IMR-90 (cell line): Measurements from ENCODE around the gene CDYL2. TPM values are rescaled to one million over a fixed set of nuclear protein-coding genes. Genes with fewer than 3 reads are reported as not detected.

Experiments
- ATAC-seq: fragments of 200-7000 bp; cut with Tn5 transposase; 2 replicates; pipeline ENCODE4 v1.9.1; 2020; ENCODE audit warnings: low read depth, mild to moderate bottlenecking, moderate library complexity
- BruUV-seq: library from RNA; stranded (reverse); fragments of 400-500 nt; replicated peaks from 2 replicates; lab custom pipeline; 2021; lab: Mats Ljungman, UMichigan
- CTCF ChIA-PET: fragments of 300-600 bp; formaldehyde crosslinking; extraction: SDS; loops from one replicate; lab custom pipeline; 2021; ENCODE audit warnings: antibody characterized with exemption; lab: Yijun Ruan, JAX
- POLR2A ChIA-PET: fragments of 300-600 bp; sonication (Branson Sonifier 250); formaldehyde crosslinking; loops from one replicate; lab custom pipeline; 2022; ENCODE audit warnings: antibody characterized with exemption; ENCODE audit not compliant: unreplicated experiment; lab: Charles Lee
- DNase-seq: peaks from one replicate; pipeline ENCODE4 v3.0.0; 2013
- H2AFZ ChIP-seq: replicated peaks from 2 replicates; pipeline ENCODE3; 2013; ENCODE audit warnings: low read length, mild to moderate bottlenecking; ENCODE audit not compliant: poor library complexity
- H2AK5ac ChIP-seq: 2 replicates; pipeline ENCODE4 v1.6.1; 2013; ENCODE audit warnings: low read depth, low read length, inconsistent platforms
- H2AK9ac ChIP-seq: replicated peaks from 2 replicates; pipeline ENCODE3; 2013; ENCODE audit warnings: mild to moderate bottlenecking, low read depth, low read length, moderate library complexity; ENCODE audit not compliant: poor library complexity
- H2BK120ac ChIP-seq: 2 replicates; pipeline ENCODE4 v1.6.1; 2013; ENCODE audit warnings: low read depth, low read length, inconsistent platforms
- H2BK15ac ChIP-seq: 3 replicates; pipeline ENCODE4 v1.6.1; 2013; ENCODE audit warnings: low read depth, low read length, inconsistent platforms
- H2BK20ac ChIP-seq: 2 replicates; pipeline ENCODE4 v1.6.1; 2013; ENCODE audit warnings: low read depth, mild to moderate bottlenecking, inconsistent platforms, low read length, moderate library complexity
- H2BK5ac ChIP-seq: 2 replicates; pipeline ENCODE4 v1.6.1; 2013; ENCODE audit warnings: mild to moderate bottlenecking, low read depth, low read length, inconsistent platforms; ENCODE audit not compliant: poor library complexity, severe bottlenecking
- H3K14ac ChIP-seq: replicated peaks from 2 replicates; pipeline ENCODE4 v1.6.1; 2013; ENCODE audit warnings: low read depth, low read length, inconsistent platforms
- H3K18ac ChIP-seq: 2 replicates; pipeline ENCODE4 v1.6.1; 2013; ENCODE audit warnings: low read depth, low read length, control low read depth
- H3K23ac ChIP-seq: 2 replicates; pipeline ENCODE4 v1.6.1; 2013; ENCODE audit warnings: low read depth, low read length, inconsistent platforms
- H3K27ac ChIP-seq: 2 replicates; pipeline ENCODE4 v1.5.1; 2013; ENCODE audit warnings: mild to moderate bottlenecking, control low read depth, low read length; ENCODE audit not compliant: insufficient read depth
- H3K27me3 ChIP-seq: 2 replicates; pipeline ENCODE4 v1.6.1; 2013; ENCODE audit warnings: low read length; ENCODE audit not compliant: control insufficient read depth, insufficient read depth
- H3K36me3 ChIP-seq: 2 replicates; pipeline ENCODE4 v1.6.1; 2013; ENCODE audit warnings: low read length, mixed read lengths; ENCODE audit not compliant: control insufficient read depth, insufficient read depth
- H3K4ac ChIP-seq: 2 replicates; pipeline ENCODE4 v1.6.1; 2013; ENCODE audit warnings: low read depth, low read length, inconsistent platforms
- H3K4me1 ChIP-seq: 2 replicates; pipeline ENCODE4 v1.6.1; 2013; ENCODE audit warnings: low read length, mixed read lengths; ENCODE audit not compliant: control insufficient read depth, insufficient read depth
- H3K4me2 ChIP-seq: 2 replicates; pipeline ENCODE4 v1.6.1; 2013; ENCODE audit warnings: low read depth, mild to moderate bottlenecking, control low read depth, low read length, moderate library complexity
- H3K4me3 ChIP-seq: 2 replicates; pipeline ENCODE4 v1.5.1; 2013; ENCODE audit warnings: low read depth, mild to moderate bottlenecking, control low read depth, low read length, moderate library complexity; ENCODE audit not compliant: insufficient read depth
- H3K56ac ChIP-seq: 2 replicates; pipeline ENCODE4 v1.6.1; 2013; ENCODE audit warnings: low read length, inconsistent platforms; ENCODE audit not compliant: insufficient read depth; ENCODE audit errors: extremely low read depth
- H3K79me1 ChIP-seq, 2 experiments: 2 replicates each; pipeline ENCODE4 v1.6.1; 2013; ENCODE audit warnings: low read length in 2 of 2, inconsistent platforms in 1 of 2, low read depth in 1 of 2
- H3K9ac ChIP-seq: 2 replicates; pipeline ENCODE4 v1.6.1; 2013; ENCODE audit warnings: low read depth, low read length, control low read depth
- H3K9me1 ChIP-seq: 2 replicates; pipeline ENCODE4 v1.6.1; 2013; ENCODE audit warnings: low read length, inconsistent platforms; ENCODE audit not compliant: insufficient read depth
- H3K9me3 ChIP-seq: 2 replicates; pipeline ENCODE4 v1.6.1; 2013; ENCODE audit warnings: low read length; ENCODE audit not compliant: control insufficient read depth, insufficient read depth
- H4K20me1 ChIP-seq: 2 replicates; pipeline ENCODE4 v1.6.1; 2013; ENCODE audit warnings: low read length, inconsistent platforms; ENCODE audit not compliant: insufficient read depth
- H4K5ac ChIP-seq: 2 replicates; pipeline ENCODE4 v1.6.1; 2013; ENCODE audit warnings: mild to moderate bottlenecking, low read depth, low read length, control low read depth
- H4K8ac ChIP-seq, 2 experiments: 2 replicates each; pipeline ENCODE4 v1.6.1; 2013; ENCODE audit warnings: low read depth in 2 of 2, low read length in 2 of 2, control low read depth in 1 of 2, inconsistent platforms in 1 of 2
- H4K91ac ChIP-seq: 2 replicates; pipeline ENCODE4 v1.6.1; 2013; ENCODE audit warnings: low read depth, low read length, inconsistent platforms; ENCODE audit not compliant: insufficient read depth
- BHLHE40 ChIP-seq: fragments of 150-350 bp; IDR thresholded peaks from 2 replicates; pipeline ENCODE4 v1.6.1; 2016; ENCODE audit warnings: mild to moderate bottlenecking, low read depth, low read length
- CEBPB ChIP-seq: IDR thresholded peaks from 2 replicates; pipeline ENCODE4 v1.6.1; 2012; ENCODE audit warnings: low read depth, low read length, improper control_type of control experiment
- CHD1 ChIP-seq: IDR thresholded peaks from 2 replicates; pipeline ENCODE4 v1.6.1; 2012; ENCODE audit warnings: low read depth, low read length, improper control_type of control experiment
- CTCF ChIP-seq: conservative IDR thresholded peaks from 2 replicates; pipeline ENCODE4 v1.5.1; 2012; ENCODE audit warnings: mild to moderate bottlenecking, low read depth, low read length, improper control_type of control experiment
- FOS ChIP-seq: fragments of 150-350 bp; IDR thresholded peaks from 2 replicates; pipeline ENCODE4 v1.6.1; 2016; ENCODE audit warnings: low read depth, low read length
- MAFK ChIP-seq: IDR thresholded peaks from 2 replicates; pipeline ENCODE4 v1.6.1; 2012; ENCODE audit warnings: low read depth, low read length, improper control_type of control experiment
- MAZ ChIP-seq: IDR thresholded peaks from 2 replicates; pipeline ENCODE4 v1.6.1; 2012; ENCODE audit warnings: low read depth, mild to moderate bottlenecking, low read length, improper control_type of control experiment, moderate library complexity, borderline replicate concordance
- MXI1 ChIP-seq: IDR thresholded peaks from 2 replicates; pipeline ENCODE4 v1.6.1; 2012; ENCODE audit warnings: low read depth, mild to moderate bottlenecking, low read length, moderate library complexity, borderline replicate concordance
- NFE2L2 ChIP-seq: fragments of 150-350 bp; IDR thresholded peaks from 2 replicates; pipeline ENCODE4 v1.6.1; 2016; ENCODE audit warnings: low read depth, mild to moderate bottlenecking, low read length
- POLR2A ChIP-seq: IDR thresholded peaks from 2 replicates; pipeline ENCODE4 v1.6.1; 2012; ENCODE audit warnings: mild to moderate bottlenecking, low read depth, low read length
- RAD21 ChIP-seq: IDR thresholded peaks from 2 replicates; pipeline ENCODE4 v1.6.1; 2012; ENCODE audit warnings: low read length, improper control_type of control experiment
- RCOR1 ChIP-seq: IDR thresholded peaks from 2 replicates; pipeline ENCODE4 v1.6.1; 2012; ENCODE audit warnings: mild to moderate bottlenecking, low read length, improper control_type of control experiment; ENCODE audit not compliant: insufficient replicate concordance
- RFX5 ChIP-seq: IDR thresholded peaks from 2 replicates; pipeline ENCODE4 v1.8.0; 2012; ENCODE audit warnings: low read depth, mild to moderate bottlenecking, low read length, moderate library complexity
- SMC3 ChIP-seq: fragments of 150-350 bp; IDR thresholded peaks from 2 replicates; pipeline ENCODE4 v1.6.1; 2016; ENCODE audit warnings: low read depth, mild to moderate bottlenecking, antibody characterized with exemption, low read length, moderate library complexity
- WGBS, 2 experiments: methylation state at CpG; one replicate each; pipeline versions ENCODE4 v1.1.5 to v1.1.7; 2013; ENCODE audit warnings: missing lambda C conversion rate in 2 of 2; ENCODE audit not compliant: insufficient read length in 1 of 2; ENCODE audit errors: extremely low coverage in 2 of 2; 5-methylcytosine and 5-hydroxymethylcytosine counted together
- dilution Hi-C: fragments of 300-500 bp; cut with HindIII; formaldehyde crosslinking; loops from one replicate; pipeline ENCODE4 v1.14.3; 2018; ENCODE audit warnings: low sequenced_read_pairs; ENCODE audit not compliant: unreplicated experiment
- in situ Hi-C: fragments of 300-500 bp; cut with MboI; formaldehyde crosslinking; loops from 3 replicates; pipeline ENCODE4 v1.14.3; 2019; ENCODE audit warnings: low sequenced_read_pairs, inconsistent platforms, mixed read lengths
- intact Hi-C: fragments of 100-400 bp; cut with micrococcal nuclease; formaldehyde crosslinking; loops from 2 replicates; pipeline ENCODE4 v1.10.0; 2022
- polyA plus RNA-seq, 3 experiments: library from polyadenylated mRNA; depleted of rRNA; stranded (reverse); fragments of >200 nt; gene quantifications; 2 replicates each; pipeline ENCODE4 v1.2.3, GENCODE V29; 2012; ENCODE audit warnings: low replicate concordance in 1 of 3
- total RNA-seq: library from RNA; depleted of rRNA; stranded (reverse); fragments of >200 nt; gene quantifications from 2 replicates; pipeline ENCODE4 v1.2.3, GENCODE V29; 2012
- TF ChIP-seq, protein P1 (sequence below): fragments of 150-350 bp; IDR thresholded peaks from 2 replicates; pipeline ENCODE4 v1.6.1; 2016; ENCODE audit warnings: low read depth, mild to moderate bottlenecking, low read length, moderate library complexity, borderline replicate concordance
- TF ChIP-seq, protein P2 (sequence below): fragments of 150-350 bp; IDR thresholded peaks from 2 replicates; pipeline ENCODE4 v1.6.1; 2017; ENCODE audit warnings: mild to moderate bottlenecking, antibody characterized with exemption, low read length, low read depth

The CDYL2 gene
- total and polyA plus RNA-seq, 2 of the 4 experiments (the other 2 are of a cell fraction) = 1.2 to 3.9 TPM

DNA sequence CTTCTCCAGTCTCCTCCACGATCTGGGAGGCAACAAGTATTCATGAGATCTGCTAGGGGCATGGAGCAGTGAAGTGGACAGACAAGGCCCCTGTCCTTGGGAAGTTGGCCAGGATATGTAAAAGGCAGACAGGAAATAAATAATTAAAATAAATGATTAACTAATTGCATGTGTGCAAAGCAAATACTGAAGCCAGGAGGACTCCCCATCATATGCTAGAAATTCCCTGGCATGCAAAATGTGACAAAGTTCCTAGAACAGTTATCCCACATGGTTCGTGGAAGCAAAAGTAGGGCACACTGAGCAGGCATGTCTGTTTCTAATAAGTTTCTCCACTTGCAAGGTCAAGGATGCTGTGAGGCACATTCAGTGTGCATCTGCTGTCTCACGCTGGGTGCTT, 86.8 kb downstream of the CDYL2 start:
- dilution Hi-C loops (no loop called here), intact Hi-C loops (no loop called here), in situ Hi-C loops (no loop called here)
- no peak overlapping the region for H3K4me2 ChIP-seq
- H3K79me1 ChIP-seq = 0 out of 4 replicates have a peak, but pooled peaks cover 0 to 10% of the 10 kb centered on the region in 2 experiments
- no peak overlapping the region for H3K27ac ChIP-seq
- H2BK20ac ChIP-seq = no peak overlapping the region
- ATAC-seq = no peak
- no peak overlapping the region for H2BK120ac ChIP-seq
- no peak overlapping the region for H3K4me3 ChIP-seq
- CTCF ChIA-PET = no interaction called here
- H3K23ac ChIP-seq = no peak overlapping the region
- 86% methylated on average over 1 of the region's 3 CpGs; no CpG with 5 or more reads in 1 of the 2 experiments for WGBS, 2 experiments
- no peak overlapping the region for H3K14ac ChIP-seq
- no peak overlapping the region for H3K18ac ChIP-seq
- no peak overlapping the region for H4K91ac ChIP-seq
- no peak for DNase-seq
- H3K27me3 ChIP-seq = no peaks in the 10 kb centered on the region
- H4K20me1 ChIP-seq = no peaks in the 10 kb centered on the region
- TF ChIP-seq RFX5 = no peak
- TF ChIP-seq POLR2A = no peak
- no peak for TF ChIP-seq RCOR1
- TF ChIP-seq, protein P1, sequence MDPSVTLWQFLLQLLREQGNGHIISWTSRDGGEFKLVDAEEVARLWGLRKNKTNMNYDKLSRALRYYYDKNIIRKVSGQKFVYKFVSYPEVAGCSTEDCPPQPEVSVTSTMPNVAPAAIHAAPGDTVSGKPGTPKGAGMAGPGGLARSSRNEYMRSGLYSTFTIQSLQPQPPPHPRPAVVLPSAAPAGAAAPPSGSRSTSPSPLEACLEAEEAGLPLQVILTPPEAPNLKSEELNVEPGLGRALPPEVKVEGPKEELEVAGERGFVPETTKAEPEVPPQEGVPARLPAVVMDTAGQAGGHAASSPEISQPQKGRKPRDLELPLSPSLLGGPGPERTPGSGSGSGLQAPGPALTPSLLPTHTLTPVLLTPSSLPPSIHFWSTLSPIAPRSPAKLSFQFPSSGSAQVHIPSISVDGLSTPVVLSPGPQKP = no peak
- no peak for TF ChIP-seq NFE2L2
- TF ChIP-seq FOS = no peak
- TF ChIP-seq RAD21 = no peak
- TF ChIP-seq CEBPB = no peak
- no peak for TF ChIP-seq MXI1
- TF ChIP-seq MAZ = no peak
- TF ChIP-seq SMC3 = no peak
- no peak for TF ChIP-seq CTCF
- no peak for TF ChIP-seq CHD1
- no peak for TF ChIP-seq BHLHE40
- TF ChIP-seq MAFK = no peak
- TF ChIP-seq, protein P2, sequence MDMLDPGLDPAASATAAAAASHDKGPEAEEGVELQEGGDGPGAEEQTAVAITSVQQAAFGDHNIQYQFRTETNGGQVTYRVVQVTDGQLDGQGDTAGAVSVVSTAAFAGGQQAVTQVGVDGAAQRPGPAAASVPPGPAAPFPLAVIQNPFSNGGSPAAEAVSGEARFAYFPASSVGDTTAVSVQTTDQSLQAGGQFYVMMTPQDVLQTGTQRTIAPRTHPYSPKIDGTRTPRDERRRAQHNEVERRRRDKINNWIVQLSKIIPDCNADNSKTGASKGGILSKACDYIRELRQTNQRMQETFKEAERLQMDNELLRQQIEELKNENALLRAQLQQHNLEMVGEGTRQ = no peak
- no peak overlapping the region for H2BK5ac ChIP-seq
- H3K9me1 ChIP-seq = no peaks in the 10 kb centered on the region
- H2AK9ac ChIP-seq = no peak overlapping the region
- no peak overlapping the region for H4K8ac ChIP-seq
- no peaks in the 10 kb centered on the region for H3K4me1 ChIP-seq
- no peak overlapping the region for H3K56ac ChIP-seq
- H3K4ac ChIP-seq = no peak overlapping the region
- H4K5ac ChIP-seq = no peak overlapping the region
- POLR2A ChIA-PET = no interaction called here
- H2AFZ ChIP-seq = no peak overlapping the region
- no TSS peak for BruUV-seq
- H2BK15ac ChIP-seq = no peak overlapping the region
- no peaks in the 10 kb centered on the region for H3K36me3 ChIP-seq
- H3K9me3 ChIP-seq = peaks cover 8% of the 10 kb centered on the region
- H2AK5ac ChIP-seq = no peak overlapping the region
- H3K9ac ChIP-seq = no peak overlapping the region
